Activated CD4-positive, alpha-beta T cell treated with anti-CD3 and anti-CD28 coated beads, Interleukin-2, Interleukin-4, amounts not matched to agents 100 ng/mL and 50 ng/mL, durations not matched to agents 16 hours and 8 hours (primary cell): Measurements from ENCODE around the gene MYOF.
"Not testable (repeated sequence)": the region's sequence is repeated elsewhere in the genome, so short reads cannot be mapped to it uniquely, and the experiment has no call there.

Experiments
- DNase-seq: peaks from one replicate; pipeline ENCODE4 v3.0.0-alpha.2; 2020; ENCODE audit warnings: low spot score

The MYOF gene

GRCh38 chr10:93481637-93482144 is 443 bp downstream of the MYOF start:
- DNase-seq, result no peak

GRCh38 chr10:93478873-93479272 is 3.3 kb downstream of the MYOF start:
- no peak for DNase-seq

GRCh38 chr10:93476756-93477155 is 5.4 kb downstream of the MYOF start:
- no peak for DNase-seq

- no peak for DNase-seq
These were observed 6.3 kb downstream of the MYOF start for GRCh38 chr10:93475871-93476270.

- no peak for DNase-seq
These were observed 6.9 kb downstream of the MYOF start for GRCh38 chr10:93475227-93475626.

- DNase-seq, result no peak
These were observed 8.2 kb downstream of the MYOF start for GRCh38 chr10:93473804-93474472.

- DNase-seq, result no peak
These were observed 9.0 kb downstream of the MYOF start for GRCh38 chr10:93473161-93473560.

- DNase-seq, result peak; percentile 39
These were observed 11.0 kb downstream of the MYOF start for GRCh38 chr10:93471110-93471651.

- no peak for DNase-seq
These were observed 12.7 kb downstream of the MYOF start for GRCh38 chr10:93469454-93469853.

- no peak for DNase-seq
These were observed 13.5 kb downstream of the MYOF start for GRCh38 chr10:93468461-93469213.

GRCh38 chr10:93467635-93468034 is 14.5 kb downstream of the MYOF start:
- not testable (repeated sequence) for DNase-seq

- DNase-seq, result no peak
These were observed 16.1 kb downstream of the MYOF start for GRCh38 chr10:93465806-93466675.

GRCh38 chr10:93464776-93465388 is 17.3 kb downstream of the MYOF start:
- DNase-seq, result no peak

- DNase-seq, result no peak
These were observed 18.2 kb downstream of the MYOF start for GRCh38 chr10:93463723-93464476.

- DNase-seq, result peak; percentile 91
These were observed 19.3 kb downstream of the MYOF start for GRCh38 chr10:93462881-93463280.

GRCh38 chr10:93462371-93462770 is 19.8 kb downstream of the MYOF start:
- DNase-seq, result no peak

GRCh38 chr10:93461807-93462178 is 20.3 kb downstream of the MYOF start:
- peak; percentile 40 for DNase-seq

- DNase-seq, result no peak
These were observed 20.9 kb downstream of the MYOF start for GRCh38 chr10:93461109-93461806.

- no peak for DNase-seq
These were observed 22.7 kb downstream of the MYOF start for GRCh38 chr10:93459466-93459865.

- no peak for DNase-seq
These were observed 23.3 kb downstream of the MYOF start for GRCh38 chr10:93458821-93459257.
